Type B pancreatic cell (in vitro differentiated cells): Measurements from ENCODE around the gene EIF3C. TPM values are rescaled to one million over a fixed set of nuclear protein-coding genes. Genes with fewer than 3 reads are reported as not detected.

Experiments used
- microRNA-seq: library from miRNA; unstranded; fragments of <30 nt; microRNA quantifications from one replicate; pipeline ENCODE4, GENCODE V29; 2020
- total RNA-seq: library from RNA; stranded (reverse); gene quantifications from 2 replicates; pipeline ENCODE4 v1.2.1, GENCODE V29; 2021; ENCODE audit warnings: low replicate concordance

The EIF3C gene
- total RNA-seq, 1 donor from 2014 or later = 764 TPM

Small RNA genes within 50 kb of the gene (microRNA-seq; reads per million reads assigned to microRNA genes)
- not detected for gene MIR6862-2

Other genes with a start within 250 kb of the EIF3C start
- gene NPIPB7, start 239.1 kb upstream of the EIF3C start, total RNA-seq = not detected in 2 replicates
- 36.0 and 56.3 TPM in 2 replicates for gene CLN3, start 219.4 kb upstream of the EIF3C start, total RNA-seq
- gene APOBR, start 216.8 kb upstream of the EIF3C start, total RNA-seq = 0.14 and 0.21 TPM in 2 replicates
- gene IL27, start 204.6 kb upstream of the EIF3C start, total RNA-seq = not detected in 2 replicates
- gene NUPR1, start 172.5 kb upstream of the EIF3C start, total RNA-seq = 1.2 and 4.8 TPM in 2 replicates
- gene SGF29, start 157.5 kb upstream of the EIF3C start, total RNA-seq = 21.4 and 29.6 TPM in 2 replicates
- 3.5 and 14.2 TPM in 2 replicates for gene SULT1A2, start 114.4 kb upstream of the EIF3C start, total RNA-seq
- gene SULT1A1, start 101.4 kb upstream of the EIF3C start, total RNA-seq = 15.9 and 22.2 TPM in 2 replicates
- not detected in 2 replicates for gene NPIPB8, start 73.4 kb upstream of the EIF3C start, total RNA-seq
- 1.2 and 3.0 TPM in 2 replicates for gene NPIPB9, start 40.3 kb downstream of the EIF3C start, total RNA-seq
- 166 and 208 TPM in 2 replicates for gene ATXN2L, start 111.5 kb downstream of the EIF3C start, total RNA-seq
- 177 and 182 TPM in 2 replicates for gene TUFM, start 134.9 kb downstream of the EIF3C start, total RNA-seq
- gene SH2B1, start 152.4 kb downstream of the EIF3C start, total RNA-seq = 62.3 and 75.1 TPM in 2 replicates
- 1.5 and 4.4 TPM in 2 replicates for gene ATP2A1, start 167.0 kb downstream of the EIF3C start, total RNA-seq
- gene RABEP2, start 213.8 kb downstream of the EIF3C start, total RNA-seq = 23.3 and 44.4 TPM in 2 replicates
- not detected in 2 replicates for gene CD19, start 220.5 kb downstream of the EIF3C start, total RNA-seq
- gene NFATC2IP, start 239.5 kb downstream of the EIF3C start, total RNA-seq = 41.3 and 64.4 TPM in 2 replicates